Neural cell (in vitro differentiated cells): ENCODE data around the gene CYP1A2. TPM values are rescaled to one million over a fixed set of nuclear protein-coding genes. Genes with fewer than 3 reads are reported as not detected.

ENCODE experiments used
- H2AFZ ChIP-seq: fragments of 200-600, 300-800 bp; sonication (generic), shearing (Covaris generic); 2 replicates; pipeline ENCODE4 v1.6.0; 2014; ENCODE audit warnings: low read depth, mild to moderate bottlenecking, antibody characterized with exemption, low read length, moderate library complexity
- H3F3A ChIP-seq: fragments of 200-600 bp; shearing (Covaris generic); 2 replicates; pipeline ENCODE4 v1.6.1; 2016; ENCODE audit warnings: mild to moderate bottlenecking, moderate library complexity, mixed read lengths, antibody characterized with exemption, low read length; ENCODE audit not compliant: insufficient read depth, poor library complexity, severe bottlenecking
- H3K27ac ChIP-seq: fragments of 200-600, 300-800 bp; sonication (generic), shearing (Covaris generic); 2 replicates; pipeline ENCODE4 v1.5.1; 2014; ENCODE audit warnings: mild to moderate bottlenecking, low read length, moderate library complexity
- H3K27me3 ChIP-seq: fragments of 300-800, 200-600 bp; sonication (generic), shearing (Covaris generic); 2 replicates; pipeline ENCODE4 v1.6.0; 2014; ENCODE audit warnings: mild to moderate bottlenecking, low read depth, low read length, moderate library complexity; ENCODE audit not compliant: insufficient read depth
- H3K36me3 ChIP-seq: fragments of 300-800, 200-600 bp; sonication (generic), shearing (Covaris generic); 2 replicates; pipeline ENCODE4 v1.5.1; 2014; ENCODE audit warnings: mild to moderate bottlenecking, antibody characterized with exemption, low read length, moderate library complexity; ENCODE audit not compliant: insufficient read depth
- H3K4me2 ChIP-seq: fragments of 300-800, 200-600 bp; sonication (generic), shearing (Covaris generic); 2 replicates; pipeline ENCODE4 v1.6.0; 2014; ENCODE audit warnings: mild to moderate bottlenecking, low read length
- H3K4me3 ChIP-seq: fragments of 300-800, 200-600 bp; sonication (generic), shearing (Covaris generic); 2 replicates; pipeline ENCODE4 v1.5.1; 2014; ENCODE audit warnings: mild to moderate bottlenecking, low read length, moderate library complexity
- H3K79me2 ChIP-seq: fragments of 200-600 bp; shearing (Covaris generic); replicated peaks from 2 replicates; pipeline ENCODE4 v1.6.0; 2014; ENCODE audit warnings: mild to moderate bottlenecking, low read length, moderate library complexity; ENCODE audit not compliant: insufficient read depth
- H3K9ac ChIP-seq: fragments of 300-800, 200-600 bp; sonication (generic), shearing (Covaris generic); 2 replicates; pipeline ENCODE4 v1.6.1; 2016; ENCODE audit warnings: mild to moderate bottlenecking, low read length, mixed read lengths
- H3K9me2 ChIP-seq: fragments of 200-600 bp; shearing (Covaris generic); 2 replicates; pipeline ENCODE4 v1.6.1; 2016; ENCODE audit warnings: mild to moderate bottlenecking, low read length, mixed read lengths; ENCODE audit not compliant: insufficient read depth
- H3K9me3 ChIP-seq: fragments of 200-600, 300-800 bp; sonication (generic), shearing (Covaris generic); 2 replicates; pipeline ENCODE4 v1.6.1; 2016; ENCODE audit warnings: mild to moderate bottlenecking, mixed run types, low read length, moderate library complexity, mixed read lengths
- H4K20me1 ChIP-seq: fragments of 200-600 bp; shearing (Covaris generic); 2 replicates; pipeline ENCODE4 v1.6.1; 2016; ENCODE audit warnings: mild to moderate bottlenecking, mixed run types; ENCODE audit not compliant: insufficient read depth
- EP300 ChIP-seq: fragments of 450-650 bp; conservative IDR thresholded peaks from 2 replicates; pipeline ENCODE4 v1.6.1; 2014; ENCODE audit warnings: antibody characterized with exemption, mild to moderate bottlenecking, moderate library complexity; ENCODE audit not compliant: poor library complexity, severe bottlenecking
- EZH2 ChIP-seq: fragments of 200-600, 300-800 bp; shearing (Covaris generic), sonication (generic); IDR thresholded peaks from 2 replicates; pipeline ENCODE4 v1.6.1; 2014; ENCODE audit warnings: antibody characterized with exemption, low read length, borderline replicate concordance, mild to moderate bottlenecking; ENCODE audit not compliant: insufficient read depth, poor library complexity, severe bottlenecking
- MXI1 ChIP-seq: fragments of 450-650 bp; conservative IDR thresholded peaks from 2 replicates; pipeline ENCODE4 v1.6.1; 2014; ENCODE audit warnings: antibody characterized with exemption, mild to moderate bottlenecking; ENCODE audit not compliant: poor library complexity, severe bottlenecking
- POLR2AphosphoS5 ChIP-seq: IDR thresholded peaks from 2 replicates; pipeline ENCODE4 v1.6.1; 2012
- RAD21 ChIP-seq: fragments of 450-650 bp; conservative IDR thresholded peaks from 2 replicates; pipeline ENCODE4 v1.6.1; 2014; ENCODE audit warnings: antibody characterized with exemption, mild to moderate bottlenecking, moderate library complexity
- SMC3 ChIP-seq: fragments of 450-650 bp; conservative IDR thresholded peaks from 2 replicates; pipeline ENCODE4 v1.6.1; 2014; ENCODE audit warnings: antibody characterized with exemption, mild to moderate bottlenecking, moderate library complexity; ENCODE audit not compliant: poor library complexity
- TAF1 ChIP-seq: IDR thresholded peaks from 2 replicates; pipeline ENCODE4 v1.6.1; 2012; ENCODE audit warnings: low read depth
- polyA plus RNA-seq: library from polyadenylated mRNA; depleted of rRNA; stranded (reverse); fragments of >200 nt; gene quantifications from 2 replicates; pipeline ENCODE4 v1.2.3, GENCODE V29; 2014
- TF ChIP-seq, protein P1 (sequence below): IDR thresholded peaks from 2 replicates; pipeline ENCODE4 v1.6.1; 2012; ENCODE audit warnings: borderline replicate concordance
- TF ChIP-seq, protein P2 (sequence below): fragments of 450-650 bp; IDR thresholded peaks from 2 replicates; pipeline ENCODE4 v1.5.1; 2014; ENCODE audit warnings: antibody characterized with exemption, mild to moderate bottlenecking, moderate library complexity; ENCODE audit not compliant: poor library complexity, severe bottlenecking

CYP1A2 gene
- polyA plus RNA-seq, 1 donor from 2014 or later: not detected

DNA sequence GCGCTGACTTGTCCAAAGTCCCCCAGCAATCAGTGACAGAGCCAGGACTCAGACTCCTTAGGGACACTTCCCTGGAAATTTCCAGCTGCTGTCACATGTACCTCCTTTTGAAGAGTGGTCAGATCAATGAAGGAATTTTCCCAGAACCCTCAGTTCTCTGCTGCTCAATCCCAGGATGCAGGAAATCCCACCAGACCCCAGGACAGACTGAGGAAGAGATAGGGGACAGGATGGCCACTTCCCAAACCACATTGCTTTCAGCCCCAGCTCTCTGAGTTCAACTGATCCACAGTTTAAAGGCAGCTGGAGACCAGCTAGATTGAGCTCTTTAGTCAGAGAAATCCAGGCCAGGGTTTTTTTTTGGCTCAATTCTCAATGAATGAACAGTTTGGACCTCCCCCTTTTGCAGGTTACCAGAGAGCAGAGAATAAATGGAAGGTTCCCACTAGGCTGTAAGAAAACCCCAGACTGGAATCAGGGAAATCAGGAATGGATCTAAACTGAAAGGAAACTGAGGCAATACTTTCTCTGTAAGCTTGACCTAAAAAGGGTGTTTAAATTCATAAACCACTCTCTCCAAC lies 24.8 kb upstream of the CYP1A2 start:
- Histone ChIP-seq H3K79me2 (no peaks in the 10 kb centered on the region), H3K4me2 (no peak overlapping the region), H2AFZ (no peak overlapping the region), H3K36me3 (no peaks in the 10 kb centered on the region), H3K9ac (no peak overlapping the region), H4K20me1 (no peaks in the 10 kb centered on the region), H3K4me3 (no peak overlapping the region), H3K27ac (no peak overlapping the region), H3F3A (no peaks in the 10 kb centered on the region), H3K9me3 (no peaks in the 10 kb centered on the region), H3K9me2 (no peaks in the 10 kb centered on the region), H3K27me3 (peaks cover 15% of the 10 kb centered on the region)
- TF ChIP-seq, protein P1, sequence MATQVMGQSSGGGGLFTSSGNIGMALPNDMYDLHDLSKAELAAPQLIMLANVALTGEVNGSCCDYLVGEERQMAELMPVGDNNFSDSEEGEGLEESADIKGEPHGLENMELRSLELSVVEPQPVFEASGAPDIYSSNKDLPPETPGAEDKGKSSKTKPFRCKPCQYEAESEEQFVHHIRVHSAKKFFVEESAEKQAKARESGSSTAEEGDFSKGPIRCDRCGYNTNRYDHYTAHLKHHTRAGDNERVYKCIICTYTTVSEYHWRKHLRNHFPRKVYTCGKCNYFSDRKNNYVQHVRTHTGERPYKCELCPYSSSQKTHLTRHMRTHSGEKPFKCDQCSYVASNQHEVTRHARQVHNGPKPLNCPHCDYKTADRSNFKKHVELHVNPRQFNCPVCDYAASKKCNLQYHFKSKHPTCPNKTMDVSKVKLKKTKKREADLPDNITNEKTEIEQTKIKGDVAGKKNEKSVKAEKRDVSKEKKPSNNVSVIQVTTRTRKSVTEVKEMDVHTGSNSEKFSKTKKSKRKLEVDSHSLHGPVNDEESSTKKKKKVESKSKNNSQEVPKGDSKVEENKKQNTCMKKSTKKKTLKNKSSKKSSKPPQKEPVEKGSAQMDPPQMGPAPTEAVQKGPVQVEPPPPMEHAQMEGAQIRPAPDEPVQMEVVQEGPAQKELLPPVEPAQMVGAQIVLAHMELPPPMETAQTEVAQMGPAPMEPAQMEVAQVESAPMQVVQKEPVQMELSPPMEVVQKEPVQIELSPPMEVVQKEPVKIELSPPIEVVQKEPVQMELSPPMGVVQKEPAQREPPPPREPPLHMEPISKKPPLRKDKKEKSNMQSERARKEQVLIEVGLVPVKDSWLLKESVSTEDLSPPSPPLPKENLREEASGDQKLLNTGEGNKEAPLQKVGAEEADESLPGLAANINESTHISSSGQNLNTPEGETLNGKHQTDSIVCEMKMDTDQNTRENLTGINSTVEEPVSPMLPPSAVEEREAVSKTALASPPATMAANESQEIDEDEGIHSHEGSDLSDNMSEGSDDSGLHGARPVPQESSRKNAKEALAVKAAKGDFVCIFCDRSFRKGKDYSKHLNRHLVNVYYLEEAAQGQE: no peak
- TF ChIP-seq, protein P2, sequence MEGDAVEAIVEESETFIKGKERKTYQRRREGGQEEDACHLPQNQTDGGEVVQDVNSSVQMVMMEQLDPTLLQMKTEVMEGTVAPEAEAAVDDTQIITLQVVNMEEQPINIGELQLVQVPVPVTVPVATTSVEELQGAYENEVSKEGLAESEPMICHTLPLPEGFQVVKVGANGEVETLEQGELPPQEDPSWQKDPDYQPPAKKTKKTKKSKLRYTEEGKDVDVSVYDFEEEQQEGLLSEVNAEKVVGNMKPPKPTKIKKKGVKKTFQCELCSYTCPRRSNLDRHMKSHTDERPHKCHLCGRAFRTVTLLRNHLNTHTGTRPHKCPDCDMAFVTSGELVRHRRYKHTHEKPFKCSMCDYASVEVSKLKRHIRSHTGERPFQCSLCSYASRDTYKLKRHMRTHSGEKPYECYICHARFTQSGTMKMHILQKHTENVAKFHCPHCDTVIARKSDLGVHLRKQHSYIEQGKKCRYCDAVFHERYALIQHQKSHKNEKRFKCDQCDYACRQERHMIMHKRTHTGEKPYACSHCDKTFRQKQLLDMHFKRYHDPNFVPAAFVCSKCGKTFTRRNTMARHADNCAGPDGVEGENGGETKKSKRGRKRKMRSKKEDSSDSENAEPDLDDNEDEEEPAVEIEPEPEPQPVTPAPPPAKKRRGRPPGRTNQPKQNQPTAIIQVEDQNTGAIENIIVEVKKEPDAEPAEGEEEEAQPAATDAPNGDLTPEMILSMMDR: no peak
- TF ChIP-seq EP300: no peak
- no peak for TF ChIP-seq MXI1
- TF ChIP-seq EZH2: no peak
- TF ChIP-seq RAD21: no peak
- no peak for TF ChIP-seq TAF1
- no peak for TF ChIP-seq POLR2AphosphoS5
- TF ChIP-seq SMC3: no peak

DNA sequence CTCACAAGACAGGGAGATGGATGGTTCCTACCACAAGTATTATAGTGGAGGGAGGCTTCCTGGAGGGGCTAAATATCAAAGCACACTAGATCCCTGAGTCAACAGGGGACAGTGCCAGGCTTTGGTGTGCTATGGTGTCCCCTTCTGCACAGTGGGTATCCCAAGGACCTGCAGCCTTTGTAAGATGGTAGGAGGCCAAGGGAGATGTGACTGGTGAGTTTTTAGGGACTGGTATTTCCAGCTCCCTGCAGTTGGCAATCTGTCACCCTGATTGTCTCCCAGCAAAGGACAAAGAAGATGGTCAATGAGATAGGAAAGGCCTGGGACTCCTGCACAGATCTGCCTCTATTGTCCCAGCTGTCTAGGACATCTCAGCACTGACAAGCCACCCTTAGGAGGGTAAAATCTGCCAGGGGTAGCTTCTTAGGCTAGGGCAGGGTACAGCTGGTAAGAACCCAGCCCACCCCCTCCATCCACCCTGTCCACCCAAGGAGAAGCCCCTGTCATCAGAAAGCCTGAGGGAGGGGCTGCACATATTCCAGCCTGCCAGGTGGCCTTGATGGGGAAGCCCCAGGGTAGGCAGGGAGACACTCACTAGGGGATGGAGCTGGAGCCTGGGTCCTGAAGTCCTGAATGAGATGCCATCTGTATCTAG lies 23.9 kb upstream of the CYP1A2 start:
- H3K4me3 ChIP-seq: no peak overlapping the region
- H3K9me2 ChIP-seq: no peaks in the 10 kb centered on the region
- H3F3A ChIP-seq: no peaks in the 10 kb centered on the region
- no peak overlapping the region for H3K4me2 ChIP-seq
- H3K9me3 ChIP-seq: no peaks in the 10 kb centered on the region
- H4K20me1 ChIP-seq: no peaks in the 10 kb centered on the region
- H3K27ac ChIP-seq: no peak overlapping the region
- H3K9ac ChIP-seq: no peak overlapping the region
- peaks cover 15% of the 10 kb centered on the region for H3K27me3 ChIP-seq
- no peaks in the 10 kb centered on the region for H3K36me3 ChIP-seq
- no peak overlapping the region for H2AFZ ChIP-seq
- no peaks in the 10 kb centered on the region for H3K79me2 ChIP-seq
- TF ChIP-seq TAF1 (no peak), POLR2AphosphoS5 (no peak), EZH2 (no peak)
- TF ChIP-seq, protein P1: no peak
